Amniotic epithelial cell (primary cell): Measurements from ENCODE around the gene NT5DC4.
"Not testable (repeated sequence)": the region's sequence is repeated elsewhere in the genome, so short reads cannot be mapped to it uniquely, and the experiment has no call there.

Source experiments
- DNase-seq: peaks from one replicate; pipeline ENCODE4 v3.0.0-alpha.2; 2010; ENCODE audit warnings: low read depth

NT5DC4 gene

GRCh38 chr2:112699984-112700667, 20.7 kb upstream of the NT5DC4 start:
- DNase-seq: peak; percentile 82

GRCh38 chr2:112701052-112701451, 19.8 kb upstream of the NT5DC4 start:
- DNase-seq: peak; percentile 16

- no peak for DNase-seq
These were observed 17.1 kb upstream of the NT5DC4 start for GRCh38 chr2:112703684-112704083.

GRCh38 chr2:112705575-112705974, 15.2 kb upstream of the NT5DC4 start:
- peak; percentile 89 for DNase-seq

GRCh38 chr2:112706170-112706664, 14.6 kb upstream of the NT5DC4 start:
- DNase-seq: peak; percentile 99

GRCh38 chr2:112706947-112707346, 13.9 kb upstream of the NT5DC4 start:
- DNase-seq: not testable (repeated sequence)

GRCh38 chr2:112708968-112709367, 11.9 kb upstream of the NT5DC4 start:
- no peak for DNase-seq

- no peak for DNase-seq
These were observed 11.1 kb upstream of the NT5DC4 start for GRCh38 chr2:112709703-112710102.

GRCh38 chr2:112710956-112711750, 9.7 kb upstream of the NT5DC4 start:
- DNase-seq: no peak

GRCh38 chr2:112712465-112712864, 8.4 kb upstream of the NT5DC4 start:
- no peak for DNase-seq

GRCh38 chr2:112712903-112713584, 7.8 kb upstream of the NT5DC4 start:
- DNase-seq: peak; percentile 80

GRCh38 chr2:112713585-112713925, 7.3 kb upstream of the NT5DC4 start:
- DNase-seq: no peak

- no peak for DNase-seq
These were observed 6.9 kb upstream of the NT5DC4 start for GRCh38 chr2:112713926-112714325.

- DNase-seq: no peak
These were observed 6.5 kb upstream of the NT5DC4 start for GRCh38 chr2:112714331-112714730.

GRCh38 chr2:112714836-112715631, 5.8 kb upstream of the NT5DC4 start:
- peak; percentile 78 for DNase-seq

GRCh38 chr2:112716094-112716493, 4.7 kb upstream of the NT5DC4 start:
- not testable (repeated sequence) for DNase-seq

- not testable (repeated sequence) for DNase-seq
These were observed 3.9 kb upstream of the NT5DC4 start for GRCh38 chr2:112716826-112717352.

GRCh38 chr2:112718863-112719370, 1.9 kb upstream of the NT5DC4 start:
- DNase-seq: peak; percentile 72

- DNase-seq: no peak
These were observed 1.2 kb downstream of the NT5DC4 start for GRCh38 chr2:112721819-112722522.

- no peak for DNase-seq
These were observed 2.2 kb downstream of the NT5DC4 start for GRCh38 chr2:112722816-112723546.
